ENCODE results near the gene CKAP4. TPM values are rescaled to one million over a fixed set of nuclear protein-coding genes. Genes with fewer than 3 reads are reported as not detected.
A peak's percentile ranks its signal among the peaks of the same experiment; 100 is the strongest.

CKAP4 gene
- polyA plus RNA-seq, 2 of the 4 experiments (the other 2 are of a cell fraction) = 70.4 to 108 TPM

GRCh38 chr12:106274575-106275121, 26.8 kb upstream of the CKAP4 start:
- Histone ChIP-seq H3K4me3 (no peak overlapping the region), H3K4me2 (peak overlapping the region; percentile 25; the same call in 2 of the 3 replicates), H3K9me3 (no peaks in the 10 kb centered on the region), H3K4me1 (peaks cover 17% of the 10 kb centered on the region), H3K27ac (peak overlapping the region in 1 of 2 experiments; percentile 29; a peak in 3 of 6 replicates)
- WGBS (ENCODE audit: missing lambda C conversion rate) = 54% methylated on average over 7 of the region's 7 CpGs
- FAIRE-seq (no peak), ATAC-seq (peak in 1 of 2 experiments; percentile 48; a peak in 3 of 6 replicates), DNase-seq (ENCODE audit: low read depth in 1 of 2, low spot score in 1 of 2) (peak in 1 of 2 experiments; percentile 25)
- ChIA-PET CTCF (interaction anchor here (0.7 to 1.3 kb wide), 4 partner anchors 11 to 854 kb away, joined by 3 to 4 read pairs (median 3); no protein-coding TSS in a partner anchor), POLR2A (no interaction called here)
- TF ChIP-seq CTCF (IDR thresholded peaks at IDR 0.05) = no peak
- TF ChIP-seq GATA3 (IDR thresholded peaks at IDR 0.05; ENCODE audit: borderline replicate concordance) = no peak
- no peak for TF ChIP-seq BHLHE40 (IDR thresholded peaks at IDR 0.05; ENCODE audit: low read depth, low read length)
- no peak for TF ChIP-seq CHD4 (IDR thresholded peaks at IDR 0.05; ENCODE audit: borderline replicate concordance)
- TF ChIP-seq, protein P1, sequence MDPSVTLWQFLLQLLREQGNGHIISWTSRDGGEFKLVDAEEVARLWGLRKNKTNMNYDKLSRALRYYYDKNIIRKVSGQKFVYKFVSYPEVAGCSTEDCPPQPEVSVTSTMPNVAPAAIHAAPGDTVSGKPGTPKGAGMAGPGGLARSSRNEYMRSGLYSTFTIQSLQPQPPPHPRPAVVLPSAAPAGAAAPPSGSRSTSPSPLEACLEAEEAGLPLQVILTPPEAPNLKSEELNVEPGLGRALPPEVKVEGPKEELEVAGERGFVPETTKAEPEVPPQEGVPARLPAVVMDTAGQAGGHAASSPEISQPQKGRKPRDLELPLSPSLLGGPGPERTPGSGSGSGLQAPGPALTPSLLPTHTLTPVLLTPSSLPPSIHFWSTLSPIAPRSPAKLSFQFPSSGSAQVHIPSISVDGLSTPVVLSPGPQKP (IDR thresholded peaks at IDR 0.05; ENCODE audit: low read depth, low read length) = no peak
- no peak for TF ChIP-seq HMGXB4 (CRISPR knock-in tag; IDR thresholded peaks at IDR 0.05; ENCODE audit: borderline replicate concordance)
- TF ChIP-seq HEYL (CRISPR knock-in tag; IDR thresholded peaks at IDR 0.05) = no peak
- TF ChIP-seq RCOR1 (IDR thresholded peaks at IDR 0.05; ENCODE audit: low read depth, low read length) = no peak
- TF ChIP-seq RARB (CRISPR knock-in tag; IDR thresholded peaks at IDR 0.05) = no peak
- no peak for TF ChIP-seq NFE2L2 (conservative IDR thresholded peaks at IDR 0.05; ENCODE audit: low read length)
- TF ChIP-seq RNF2 (IDR thresholded peaks at IDR 0.05; ENCODE audit: borderline replicate concordance, low read depth) = no peak
- TF ChIP-seq ESRRA (IDR thresholded peaks at IDR 0.05; ENCODE audit: borderline replicate concordance, low read length) = no peak
- TF ChIP-seq, protein P2, sequence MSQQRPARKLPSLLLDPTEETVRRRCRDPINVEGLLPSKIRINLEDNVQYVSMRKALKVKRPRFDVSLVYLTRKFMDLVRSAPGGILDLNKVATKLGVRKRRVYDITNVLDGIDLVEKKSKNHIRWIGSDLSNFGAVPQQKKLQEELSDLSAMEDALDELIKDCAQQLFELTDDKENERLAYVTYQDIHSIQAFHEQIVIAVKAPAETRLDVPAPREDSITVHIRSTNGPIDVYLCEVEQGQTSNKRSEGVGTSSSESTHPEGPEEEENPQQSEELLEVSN (IDR thresholded peaks at IDR 0.05; ENCODE audit: borderline replicate concordance, low read depth) = no peak
- no peak for TF ChIP-seq MAFK (IDR thresholded peaks at IDR 0.05; ENCODE audit: partially characterized antibody)
- TF ChIP-seq, protein P3, sequence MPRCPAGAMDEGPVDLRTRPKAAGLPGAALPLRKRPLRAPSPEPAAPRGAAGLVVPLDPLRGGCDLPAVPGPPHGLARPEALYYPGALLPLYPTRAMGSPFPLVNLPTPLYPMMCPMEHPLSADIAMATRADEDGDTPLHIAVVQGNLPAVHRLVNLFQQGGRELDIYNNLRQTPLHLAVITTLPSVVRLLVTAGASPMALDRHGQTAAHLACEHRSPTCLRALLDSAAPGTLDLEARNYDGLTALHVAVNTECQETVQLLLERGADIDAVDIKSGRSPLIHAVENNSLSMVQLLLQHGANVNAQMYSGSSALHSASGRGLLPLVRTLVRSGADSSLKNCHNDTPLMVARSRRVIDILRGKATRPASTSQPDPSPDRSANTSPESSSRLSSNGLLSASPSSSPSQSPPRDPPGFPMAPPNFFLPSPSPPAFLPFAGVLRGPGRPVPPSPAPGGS (IDR thresholded peaks at IDR 0.05) = no peak
- TF ChIP-seq POLR2AphosphoS2 (conservative IDR thresholded peaks at IDR 0.05; ENCODE audit: low read length) = no peak

DNA sequence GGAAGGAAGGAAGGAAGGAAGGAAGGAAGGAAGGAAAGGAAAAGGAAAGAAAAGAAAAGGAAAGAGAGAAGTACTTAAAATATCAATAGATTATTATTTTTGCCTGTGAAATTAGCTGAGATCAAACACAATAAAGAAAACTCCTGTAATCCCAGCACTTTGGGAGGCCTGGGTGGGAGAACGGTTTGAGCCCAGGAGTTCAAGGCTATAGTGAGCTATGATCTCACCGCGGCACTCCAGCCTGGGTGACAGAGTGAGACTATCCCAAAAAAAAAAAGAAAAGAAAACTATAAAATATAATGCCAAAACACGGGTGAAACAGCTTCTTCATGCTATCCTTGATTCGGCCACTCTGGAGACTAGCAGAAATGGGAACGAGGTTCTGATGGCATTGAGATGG, 26.2 kb upstream of the CKAP4 start:
- FAIRE-seq (no peak), ATAC-seq (no peak), DNase-seq (ENCODE audit: low read depth in 1 of 2, low spot score in 1 of 2) (no peak)
- 82% methylated on average over 6 of the region's 6 CpGs for WGBS (ENCODE audit: missing lambda C conversion rate)
- Histone ChIP-seq H3K27ac (no peak overlapping the region; a peak in 1 of 6 replicates), H3K9me3 (no peaks in the 10 kb centered on the region), H3K4me3 (no peak overlapping the region), H3K4me1 (peaks cover 17% of the 10 kb centered on the region), H3K4me2 (no peak overlapping the region)
- ChIA-PET POLR2A (no interaction called here), CTCF (interaction anchor here (0.6 kb wide), 1 partner anchor 8 kb away, joined by 3 read pairs; no protein-coding TSS in a partner anchor)
- TF ChIP-seq ZNF302 (CRISPR knock-in tag; IDR thresholded peaks at IDR 0.05) (no peak), FOSB (CRISPR knock-in tag; IDR thresholded peaks at IDR 0.05) (no peak), JUNB (IDR thresholded peaks at IDR 0.05) (no peak), GATA3 (IDR thresholded peaks at IDR 0.05; ENCODE audit: borderline replicate concordance) (no peak), FOSL2 (IDR thresholded peaks at IDR 0.05) (no peak), FOSL2 (CRISPR knock-in tag; IDR thresholded peaks at IDR 0.05) (no peak), CHD4 (IDR thresholded peaks at IDR 0.05; ENCODE audit: borderline replicate concordance) (no peak), NFE2L2 (conservative IDR thresholded peaks at IDR 0.05; ENCODE audit: low read length) (no peak), POLR2A (IDR thresholded peaks at IDR 0.05; ENCODE audit: low read length) (no peak), HOXB5 (CRISPR knock-in tag; IDR thresholded peaks at IDR 0.05) (no peak), HOXB13 (CRISPR knock-in tag; IDR thresholded peaks at IDR 0.05; ENCODE audit: low read depth) (no peak), KDM1A (IDR thresholded peaks at IDR 0.05; ENCODE audit: low read depth) (no peak), MAX (IDR thresholded peaks at IDR 0.05) (no peak)
- TF ChIP-seq, protein P4, sequence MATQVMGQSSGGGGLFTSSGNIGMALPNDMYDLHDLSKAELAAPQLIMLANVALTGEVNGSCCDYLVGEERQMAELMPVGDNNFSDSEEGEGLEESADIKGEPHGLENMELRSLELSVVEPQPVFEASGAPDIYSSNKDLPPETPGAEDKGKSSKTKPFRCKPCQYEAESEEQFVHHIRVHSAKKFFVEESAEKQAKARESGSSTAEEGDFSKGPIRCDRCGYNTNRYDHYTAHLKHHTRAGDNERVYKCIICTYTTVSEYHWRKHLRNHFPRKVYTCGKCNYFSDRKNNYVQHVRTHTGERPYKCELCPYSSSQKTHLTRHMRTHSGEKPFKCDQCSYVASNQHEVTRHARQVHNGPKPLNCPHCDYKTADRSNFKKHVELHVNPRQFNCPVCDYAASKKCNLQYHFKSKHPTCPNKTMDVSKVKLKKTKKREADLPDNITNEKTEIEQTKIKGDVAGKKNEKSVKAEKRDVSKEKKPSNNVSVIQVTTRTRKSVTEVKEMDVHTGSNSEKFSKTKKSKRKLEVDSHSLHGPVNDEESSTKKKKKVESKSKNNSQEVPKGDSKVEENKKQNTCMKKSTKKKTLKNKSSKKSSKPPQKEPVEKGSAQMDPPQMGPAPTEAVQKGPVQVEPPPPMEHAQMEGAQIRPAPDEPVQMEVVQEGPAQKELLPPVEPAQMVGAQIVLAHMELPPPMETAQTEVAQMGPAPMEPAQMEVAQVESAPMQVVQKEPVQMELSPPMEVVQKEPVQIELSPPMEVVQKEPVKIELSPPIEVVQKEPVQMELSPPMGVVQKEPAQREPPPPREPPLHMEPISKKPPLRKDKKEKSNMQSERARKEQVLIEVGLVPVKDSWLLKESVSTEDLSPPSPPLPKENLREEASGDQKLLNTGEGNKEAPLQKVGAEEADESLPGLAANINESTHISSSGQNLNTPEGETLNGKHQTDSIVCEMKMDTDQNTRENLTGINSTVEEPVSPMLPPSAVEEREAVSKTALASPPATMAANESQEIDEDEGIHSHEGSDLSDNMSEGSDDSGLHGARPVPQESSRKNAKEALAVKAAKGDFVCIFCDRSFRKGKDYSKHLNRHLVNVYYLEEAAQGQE (IDR thresholded peaks at IDR 0.05) = no peak
